Panc1 (cell line): ENCODE data around the gene SETD6. TPM values are rescaled to one million over a fixed set of nuclear protein-coding genes. Genes with fewer than 3 reads are reported as not detected.

Experiments
- ATAC-seq: fragments of 200-7000 bp; cut with Tn5 transposase; 2 replicates; pipeline ENCODE4 v1.9.1; 2020; ENCODE audit warnings: mild to moderate bottlenecking, moderate library complexity
- BruUV-seq: library from RNA; stranded (reverse); fragments of 400-500 nt; replicated peaks from 2 replicates; lab custom pipeline; 2021; lab: Mats Ljungman, UMichigan
- CTCF ChIA-PET: fragments of 300-600 bp; sonication (Branson Sonifier 250); formaldehyde crosslinking; loops from one replicate; lab custom pipeline; 2022; ENCODE audit warnings: antibody characterized with exemption; lab: Charles Lee
- POLR2A ChIA-PET: fragments of 300-600 bp; sonication (Branson Sonifier 250); formaldehyde crosslinking; loops from one replicate; lab custom pipeline; 2022; ENCODE audit warnings: antibody characterized with exemption; lab: Charles Lee
- DNase-seq: peaks from one replicate; pipeline ENCODE4 v3.0.0-alpha.2; 2010; ENCODE audit warnings: low read depth, low spot score
- H3K27ac ChIP-seq: 2 replicates; pipeline ENCODE4 v1.5.1; 2011; ENCODE audit warnings: mild to moderate bottlenecking, low read length, inconsistent platforms
- H3K27me3 ChIP-seq: fragments of 200-500 bp; sonication (Bioruptor generic); 2 replicates; pipeline ENCODE4 v1.6.0; 2014; ENCODE audit warnings: low read length, inconsistent platforms; ENCODE audit not compliant: control insufficient read depth, insufficient read depth
- H3K36me3 ChIP-seq: fragments of 200-500 bp; sonication (Bioruptor generic); 2 replicates; pipeline ENCODE4 v1.5.1; 2014; ENCODE audit warnings: inconsistent platforms, mild to moderate bottlenecking, low read length, moderate library complexity; ENCODE audit not compliant: control insufficient read depth, insufficient read depth
- H3K4me1 ChIP-seq: 2 replicates; pipeline ENCODE4 v1.5.1; 2011; ENCODE audit warnings: inconsistent platforms, mild to moderate bottlenecking, low read length, moderate library complexity; ENCODE audit not compliant: control insufficient read depth, insufficient read depth
- H3K4me3 ChIP-seq, 2 experiments: 2 replicates each; pipeline ENCODE4 v1.5.1; 2011 to 2012; ENCODE audit warnings: low read depth in 2 of 2, low read length in 2 of 2, mild to moderate bottlenecking in 2 of 2, inconsistent platforms in 1 of 2, moderate library complexity in 1 of 2
- H3K9me3 ChIP-seq: fragments of 200-500 bp; sonication (Bioruptor generic); 2 replicates; pipeline ENCODE4 v1.5.1; 2014; ENCODE audit warnings: low read depth, mild to moderate bottlenecking, inconsistent platforms, low read length, moderate library complexity; ENCODE audit not compliant: control insufficient read depth, insufficient read depth
- POLR2AphosphoS5 ChIP-seq: IDR thresholded peaks from 2 replicates; pipeline ENCODE4 v1.6.1; 2012; ENCODE audit warnings: mild to moderate bottlenecking, low read depth, low read length, moderate library complexity
- REST ChIP-seq, 2 experiments: IDR thresholded peaks; 2 replicates each; pipeline ENCODE4 v1.6.1; 2011 to 2012; ENCODE audit warnings: low read depth in 2 of 2, control low read depth in 1 of 2, low read length in 1 of 2, mild to moderate bottlenecking in 1 of 2, moderate library complexity in 1 of 2; ENCODE audit not compliant: insufficient read depth in 1 of 2
- SIN3A ChIP-seq: IDR thresholded peaks from 2 replicates; pipeline ENCODE4 v1.6.1; 2012; ENCODE audit warnings: low read depth, mild to moderate bottlenecking, low read length, moderate library complexity, borderline replicate concordance; ENCODE audit not compliant: insufficient read depth
- TCF7L2 ChIP-seq: IDR thresholded peaks from 2 replicates; pipeline ENCODE4 v1.6.1; 2011; ENCODE audit warnings: mild to moderate bottlenecking, low read depth, low read length, inconsistent platforms
- in situ Hi-C: cut with HindIII; loops from 2 replicates; pipeline ENCODE4 v1.10.0; 2016; ENCODE audit warnings: low sequenced_read_pairs, low pct_unique_long_range_greater_than_20kb
- intact Hi-C: fragments of 100-400 bp; cut with micrococcal nuclease; formaldehyde crosslinking; loops from one replicate; pipeline ENCODE4 v1.10.0; 2022; ENCODE audit not compliant: unreplicated experiment
- total RNA-seq: library from RNA; stranded (reverse); gene quantifications from one replicate; pipeline ENCODE4 v1.2.1, GENCODE V29; 2021; ENCODE audit not compliant: unreplicated experiment
- TF ChIP-seq, protein P1 (sequence below): fragments of 450-650 bp; IDR thresholded peaks from 2 replicates; pipeline ENCODE4 v1.5.1; 2017; ENCODE audit warnings: mild to moderate bottlenecking

The SETD6 gene
- total RNA-seq, 1 experiment from 2014 or later, result 28.3 TPM

GRCh38 chr16:58513874-58514273 is 1.4 kb upstream of the SETD6 start:
- intact Hi-C loops, result loop anchor here (5.0 kb wide), 2 partner anchors 148 to 243 kb away; no protein-coding TSS in a partner anchor
- Histone ChIP-seq H3K36me3 (no peaks in the 10 kb centered on the region; the same call in none of the 2 replicates), H3K27me3 (no peaks in the 10 kb centered on the region), H3K27ac (no peak overlapping the region), H3K4me3 (no peak overlapping the region), H3K9me3 (no peaks in the 10 kb centered on the region), H3K4me1 (peaks cover 6% of the 10 kb centered on the region; the same call in 1 of the 2 replicates)
- ChIA-PET POLR2A (no interaction called here), CTCF (interaction anchor here (1.4 kb wide), 1 partner anchor 147 kb away, joined by 6 read pairs; no protein-coding TSS in a partner anchor)
- TF ChIP-seq REST (IDR thresholded peaks at IDR 0.05; ENCODE audit: insufficient read depth in 1 of 2, low read depth in 2 of 2, low read length in 1 of 2) (no peak), SIN3A (no peak), TCF7L2 (no peak), POLR2AphosphoS5 (no peak)
- TF ChIP-seq, protein P1, sequence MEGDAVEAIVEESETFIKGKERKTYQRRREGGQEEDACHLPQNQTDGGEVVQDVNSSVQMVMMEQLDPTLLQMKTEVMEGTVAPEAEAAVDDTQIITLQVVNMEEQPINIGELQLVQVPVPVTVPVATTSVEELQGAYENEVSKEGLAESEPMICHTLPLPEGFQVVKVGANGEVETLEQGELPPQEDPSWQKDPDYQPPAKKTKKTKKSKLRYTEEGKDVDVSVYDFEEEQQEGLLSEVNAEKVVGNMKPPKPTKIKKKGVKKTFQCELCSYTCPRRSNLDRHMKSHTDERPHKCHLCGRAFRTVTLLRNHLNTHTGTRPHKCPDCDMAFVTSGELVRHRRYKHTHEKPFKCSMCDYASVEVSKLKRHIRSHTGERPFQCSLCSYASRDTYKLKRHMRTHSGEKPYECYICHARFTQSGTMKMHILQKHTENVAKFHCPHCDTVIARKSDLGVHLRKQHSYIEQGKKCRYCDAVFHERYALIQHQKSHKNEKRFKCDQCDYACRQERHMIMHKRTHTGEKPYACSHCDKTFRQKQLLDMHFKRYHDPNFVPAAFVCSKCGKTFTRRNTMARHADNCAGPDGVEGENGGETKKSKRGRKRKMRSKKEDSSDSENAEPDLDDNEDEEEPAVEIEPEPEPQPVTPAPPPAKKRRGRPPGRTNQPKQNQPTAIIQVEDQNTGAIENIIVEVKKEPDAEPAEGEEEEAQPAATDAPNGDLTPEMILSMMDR, result no peak
- in situ Hi-C loops, result no loop called here
- no TSS peak for BruUV-seq
- ATAC-seq (no peak), DNase-seq (no peak)

DNA sequence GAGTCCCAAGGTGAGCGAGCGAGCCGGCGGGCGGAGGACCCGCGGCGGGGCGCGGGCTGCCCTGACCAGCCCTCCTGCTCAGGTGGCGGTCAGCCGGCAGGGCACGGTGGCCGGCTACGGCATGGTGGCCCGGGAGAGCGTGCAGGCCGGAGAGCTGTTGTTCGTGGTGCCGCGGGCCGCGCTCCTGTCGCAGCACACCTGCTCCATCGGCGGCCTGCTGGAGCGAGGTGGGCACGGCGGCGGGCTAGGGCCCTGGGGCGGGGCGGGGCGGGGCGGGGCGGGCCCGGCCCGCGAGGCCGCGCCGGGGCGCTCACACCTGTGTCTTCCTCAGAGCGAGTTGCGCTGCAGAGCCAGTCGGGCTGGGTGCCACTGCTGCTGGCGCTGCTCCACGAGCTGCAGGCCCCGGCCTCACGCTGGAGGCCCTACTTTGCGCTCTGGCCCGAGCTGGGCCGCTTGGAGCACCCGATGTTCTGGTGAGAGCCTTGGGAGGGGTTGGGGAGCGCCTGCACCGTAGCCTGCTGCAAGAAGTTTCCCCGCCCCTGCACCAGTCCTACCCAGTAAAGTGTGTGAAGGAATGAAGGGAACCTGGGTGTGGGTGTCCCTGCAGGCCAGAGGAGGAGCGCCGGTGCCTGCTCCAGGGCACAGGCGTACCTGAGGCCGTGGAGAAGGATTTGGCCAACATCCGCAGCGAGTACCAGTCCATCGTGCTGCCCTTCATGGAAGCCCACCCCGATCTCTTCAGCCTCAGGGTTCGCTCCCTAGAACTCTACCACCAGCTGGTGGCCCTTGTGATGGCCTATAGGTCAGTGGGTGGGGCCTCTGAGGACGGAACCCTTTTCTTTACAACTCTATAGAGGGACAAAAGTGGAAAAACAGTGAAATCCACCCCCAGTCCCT is 802 bp downstream of the SETD6 start:
- H3K4me3 ChIP-seq, result peak overlapping the region; percentile 52 to 93
- peaks cover 6% of the 10 kb centered on the region; the same call in 1 of the 2 replicates for H3K4me1 ChIP-seq
- ChIA-PET POLR2A (no interaction called here), CTCF (no interaction called here)
- peaks cover 9% of the 10 kb centered on the region for H3K36me3 ChIP-seq
- intact Hi-C loops, result no loop called here
- ATAC-seq, result peak; percentile 78
- H3K9me3 ChIP-seq, result no peaks in the 10 kb centered on the region
- no peaks in the 10 kb centered on the region for H3K27me3 ChIP-seq
- TF ChIP-seq REST (IDR thresholded peaks at IDR 0.05; ENCODE audit: insufficient read depth in 1 of 2, low read depth in 2 of 2, low read length in 1 of 2) (no peak), TCF7L2 (no peak), POLR2AphosphoS5 (peak; percentile 10), SIN3A (no peak)
- TF ChIP-seq, protein P1, result 0 out of 2 replicates have a peak, but pooled peaks have one; percentile 8
- BruUV-seq, result no TSS peak
- DNase-seq, result no peak
- in situ Hi-C loops, result no loop called here
- peak overlapping the region; percentile 59; the same call in 1 of the 2 replicates for H3K27ac ChIP-seq
